Neural cell (in vitro differentiated cells): ENCODE data around the gene ZC3HAV1. TPM values are rescaled to one million over a fixed set of nuclear protein-coding genes. Genes with fewer than 3 reads are reported as not detected.

Experiments used
- H2AFZ ChIP-seq: fragments of 200-600, 300-800 bp; sonication (generic), shearing (Covaris generic); 2 replicates; pipeline ENCODE4 v1.6.0; 2014; ENCODE audit warnings: low read depth, mild to moderate bottlenecking, antibody characterized with exemption, low read length, moderate library complexity
- H3F3A ChIP-seq: fragments of 200-600 bp; shearing (Covaris generic); 2 replicates; pipeline ENCODE4 v1.6.1; 2016; ENCODE audit warnings: mild to moderate bottlenecking, moderate library complexity, mixed read lengths, antibody characterized with exemption, low read length; ENCODE audit not compliant: insufficient read depth, poor library complexity, severe bottlenecking
- H3K27ac ChIP-seq: fragments of 200-600, 300-800 bp; sonication (generic), shearing (Covaris generic); 2 replicates; pipeline ENCODE4 v1.5.1; 2014; ENCODE audit warnings: mild to moderate bottlenecking, low read length, moderate library complexity
- H3K27me3 ChIP-seq: fragments of 300-800, 200-600 bp; sonication (generic), shearing (Covaris generic); 2 replicates; pipeline ENCODE4 v1.6.0; 2014; ENCODE audit warnings: mild to moderate bottlenecking, low read depth, low read length, moderate library complexity; ENCODE audit not compliant: insufficient read depth
- H3K36me3 ChIP-seq: fragments of 300-800, 200-600 bp; sonication (generic), shearing (Covaris generic); 2 replicates; pipeline ENCODE4 v1.5.1; 2014; ENCODE audit warnings: mild to moderate bottlenecking, antibody characterized with exemption, low read length, moderate library complexity; ENCODE audit not compliant: insufficient read depth
- H3K4me2 ChIP-seq: fragments of 300-800, 200-600 bp; sonication (generic), shearing (Covaris generic); 2 replicates; pipeline ENCODE4 v1.6.0; 2014; ENCODE audit warnings: mild to moderate bottlenecking, low read length
- H3K4me3 ChIP-seq: fragments of 300-800, 200-600 bp; sonication (generic), shearing (Covaris generic); 2 replicates; pipeline ENCODE4 v1.5.1; 2014; ENCODE audit warnings: mild to moderate bottlenecking, low read length, moderate library complexity
- H3K79me2 ChIP-seq: fragments of 200-600 bp; shearing (Covaris generic); replicated peaks from 2 replicates; pipeline ENCODE4 v1.6.0; 2014; ENCODE audit warnings: mild to moderate bottlenecking, low read length, moderate library complexity; ENCODE audit not compliant: insufficient read depth
- H3K9ac ChIP-seq: fragments of 300-800, 200-600 bp; sonication (generic), shearing (Covaris generic); 2 replicates; pipeline ENCODE4 v1.6.1; 2016; ENCODE audit warnings: mild to moderate bottlenecking, low read length, mixed read lengths
- H3K9me2 ChIP-seq: fragments of 200-600 bp; shearing (Covaris generic); 2 replicates; pipeline ENCODE4 v1.6.1; 2016; ENCODE audit warnings: mild to moderate bottlenecking, low read length, mixed read lengths; ENCODE audit not compliant: insufficient read depth
- H3K9me3 ChIP-seq: fragments of 200-600, 300-800 bp; sonication (generic), shearing (Covaris generic); 2 replicates; pipeline ENCODE4 v1.6.1; 2016; ENCODE audit warnings: mild to moderate bottlenecking, mixed run types, low read length, moderate library complexity, mixed read lengths
- H4K20me1 ChIP-seq: fragments of 200-600 bp; shearing (Covaris generic); 2 replicates; pipeline ENCODE4 v1.6.1; 2016; ENCODE audit warnings: mild to moderate bottlenecking, mixed run types; ENCODE audit not compliant: insufficient read depth
- EP300 ChIP-seq: fragments of 450-650 bp; conservative IDR thresholded peaks from 2 replicates; pipeline ENCODE4 v1.6.1; 2014; ENCODE audit warnings: antibody characterized with exemption, mild to moderate bottlenecking, moderate library complexity; ENCODE audit not compliant: poor library complexity, severe bottlenecking
- EZH2 ChIP-seq: fragments of 200-600, 300-800 bp; shearing (Covaris generic), sonication (generic); IDR thresholded peaks from 2 replicates; pipeline ENCODE4 v1.6.1; 2014; ENCODE audit warnings: antibody characterized with exemption, low read length, borderline replicate concordance, mild to moderate bottlenecking; ENCODE audit not compliant: insufficient read depth, poor library complexity, severe bottlenecking
- MXI1 ChIP-seq: fragments of 450-650 bp; conservative IDR thresholded peaks from 2 replicates; pipeline ENCODE4 v1.6.1; 2014; ENCODE audit warnings: antibody characterized with exemption, mild to moderate bottlenecking; ENCODE audit not compliant: poor library complexity, severe bottlenecking
- POLR2AphosphoS5 ChIP-seq: IDR thresholded peaks from 2 replicates; pipeline ENCODE4 v1.6.1; 2012
- RAD21 ChIP-seq: fragments of 450-650 bp; conservative IDR thresholded peaks from 2 replicates; pipeline ENCODE4 v1.6.1; 2014; ENCODE audit warnings: antibody characterized with exemption, mild to moderate bottlenecking, moderate library complexity
- SMC3 ChIP-seq: fragments of 450-650 bp; conservative IDR thresholded peaks from 2 replicates; pipeline ENCODE4 v1.6.1; 2014; ENCODE audit warnings: antibody characterized with exemption, mild to moderate bottlenecking, moderate library complexity; ENCODE audit not compliant: poor library complexity
- TAF1 ChIP-seq: IDR thresholded peaks from 2 replicates; pipeline ENCODE4 v1.6.1; 2012; ENCODE audit warnings: low read depth
- polyA plus RNA-seq: library from polyadenylated mRNA; depleted of rRNA; stranded (reverse); fragments of >200 nt; gene quantifications from 2 replicates; pipeline ENCODE4 v1.2.3, GENCODE V29; 2014
- TF ChIP-seq, protein P1 (sequence below): IDR thresholded peaks from 2 replicates; pipeline ENCODE4 v1.6.1; 2012; ENCODE audit warnings: borderline replicate concordance
- TF ChIP-seq, protein P2 (sequence below): fragments of 450-650 bp; IDR thresholded peaks from 2 replicates; pipeline ENCODE4 v1.5.1; 2014; ENCODE audit warnings: antibody characterized with exemption, mild to moderate bottlenecking, moderate library complexity; ENCODE audit not compliant: poor library complexity, severe bottlenecking

The ZC3HAV1 gene
- polyA plus RNA-seq, 1 donor from 2014 or later = 0.16 TPM

DNA sequence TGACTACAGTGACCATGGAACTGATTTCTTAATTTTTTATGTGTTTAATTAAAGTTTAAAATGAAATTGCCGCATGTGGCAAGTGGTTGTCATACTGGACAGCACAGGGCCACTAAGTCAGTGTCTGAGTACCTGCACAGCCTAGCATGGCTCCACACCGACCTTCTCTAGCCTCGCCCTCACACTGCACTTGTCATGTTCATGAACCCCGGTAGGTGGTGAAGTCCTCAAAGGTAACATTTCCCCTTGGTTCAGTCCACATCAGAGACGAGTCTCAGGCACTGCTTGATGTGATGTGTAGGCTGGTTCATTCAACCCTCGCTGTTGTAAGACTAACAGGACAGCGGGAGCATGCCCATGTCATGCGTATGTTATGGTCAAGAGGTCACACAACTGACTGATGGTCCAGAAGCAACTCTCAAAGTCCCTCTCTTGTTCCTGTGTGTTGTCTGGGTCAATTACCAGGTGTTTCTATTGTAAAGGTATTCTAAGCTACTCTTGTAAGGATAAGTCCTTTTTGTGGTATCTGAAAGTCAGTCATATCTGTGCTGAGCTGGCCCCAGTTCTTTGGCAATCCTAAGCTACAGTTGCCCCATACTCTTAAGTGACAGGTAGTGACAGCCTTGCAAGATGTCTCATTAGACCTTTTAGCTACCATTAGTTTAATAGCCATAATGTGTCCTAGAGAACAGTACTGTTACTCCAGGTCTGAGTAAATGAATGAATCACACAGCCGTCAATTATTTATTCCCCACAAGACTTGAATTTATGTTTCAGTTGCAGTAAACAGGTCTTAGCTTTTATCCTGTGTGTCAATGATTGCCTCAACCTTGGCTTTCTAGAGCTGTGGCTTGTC lies 40.7 kb downstream of the ZC3HAV1 start:
- no peaks in the 10 kb centered on the region for H3F3A ChIP-seq
- H3K36me3 ChIP-seq = no peaks in the 10 kb centered on the region
- H3K9me2 ChIP-seq = no peaks in the 10 kb centered on the region
- no peak overlapping the region for H3K4me3 ChIP-seq
- no peaks in the 10 kb centered on the region for H3K27me3 ChIP-seq
- H3K9me3 ChIP-seq = no peaks in the 10 kb centered on the region
- H3K27ac ChIP-seq = no peak overlapping the region
- TF ChIP-seq EP300 = peak; percentile 13
- TF ChIP-seq POLR2AphosphoS5 = peak; percentile 20
- TF ChIP-seq TAF1 = no peak
- TF ChIP-seq, protein P1, sequence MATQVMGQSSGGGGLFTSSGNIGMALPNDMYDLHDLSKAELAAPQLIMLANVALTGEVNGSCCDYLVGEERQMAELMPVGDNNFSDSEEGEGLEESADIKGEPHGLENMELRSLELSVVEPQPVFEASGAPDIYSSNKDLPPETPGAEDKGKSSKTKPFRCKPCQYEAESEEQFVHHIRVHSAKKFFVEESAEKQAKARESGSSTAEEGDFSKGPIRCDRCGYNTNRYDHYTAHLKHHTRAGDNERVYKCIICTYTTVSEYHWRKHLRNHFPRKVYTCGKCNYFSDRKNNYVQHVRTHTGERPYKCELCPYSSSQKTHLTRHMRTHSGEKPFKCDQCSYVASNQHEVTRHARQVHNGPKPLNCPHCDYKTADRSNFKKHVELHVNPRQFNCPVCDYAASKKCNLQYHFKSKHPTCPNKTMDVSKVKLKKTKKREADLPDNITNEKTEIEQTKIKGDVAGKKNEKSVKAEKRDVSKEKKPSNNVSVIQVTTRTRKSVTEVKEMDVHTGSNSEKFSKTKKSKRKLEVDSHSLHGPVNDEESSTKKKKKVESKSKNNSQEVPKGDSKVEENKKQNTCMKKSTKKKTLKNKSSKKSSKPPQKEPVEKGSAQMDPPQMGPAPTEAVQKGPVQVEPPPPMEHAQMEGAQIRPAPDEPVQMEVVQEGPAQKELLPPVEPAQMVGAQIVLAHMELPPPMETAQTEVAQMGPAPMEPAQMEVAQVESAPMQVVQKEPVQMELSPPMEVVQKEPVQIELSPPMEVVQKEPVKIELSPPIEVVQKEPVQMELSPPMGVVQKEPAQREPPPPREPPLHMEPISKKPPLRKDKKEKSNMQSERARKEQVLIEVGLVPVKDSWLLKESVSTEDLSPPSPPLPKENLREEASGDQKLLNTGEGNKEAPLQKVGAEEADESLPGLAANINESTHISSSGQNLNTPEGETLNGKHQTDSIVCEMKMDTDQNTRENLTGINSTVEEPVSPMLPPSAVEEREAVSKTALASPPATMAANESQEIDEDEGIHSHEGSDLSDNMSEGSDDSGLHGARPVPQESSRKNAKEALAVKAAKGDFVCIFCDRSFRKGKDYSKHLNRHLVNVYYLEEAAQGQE = no peak
- no peak for TF ChIP-seq SMC3
- no peaks in the 10 kb centered on the region for H4K20me1 ChIP-seq
- H2AFZ ChIP-seq = no peak overlapping the region
- no peaks in the 10 kb centered on the region for H3K79me2 ChIP-seq
- no peak overlapping the region for H3K9ac ChIP-seq
- H3K4me2 ChIP-seq = no peak overlapping the region

DNA sequence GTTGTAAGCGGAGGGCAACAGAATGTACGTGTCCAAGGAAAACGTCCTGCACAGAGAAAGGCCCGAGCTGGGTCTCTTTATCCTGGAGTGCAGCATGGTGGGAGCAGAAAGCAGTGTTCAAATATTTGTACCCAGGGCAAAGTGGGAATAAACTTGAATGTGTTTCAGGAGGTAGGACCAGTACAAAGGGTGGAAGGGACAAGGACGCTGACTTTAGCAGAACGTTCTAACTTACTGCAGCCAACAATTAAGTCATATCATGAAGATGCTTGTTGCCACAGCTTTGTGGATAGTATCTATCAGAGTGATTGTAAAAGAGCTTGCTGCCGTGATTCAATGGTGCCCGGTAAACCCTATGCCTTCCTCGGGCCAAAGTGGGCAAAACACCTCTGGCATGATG lies 43.2 kb downstream of the ZC3HAV1 start:
- no peaks in the 10 kb centered on the region for H3K27me3 ChIP-seq
- H3F3A ChIP-seq = no peaks in the 10 kb centered on the region
- no peaks in the 10 kb centered on the region for H4K20me1 ChIP-seq
- no peaks in the 10 kb centered on the region for H3K36me3 ChIP-seq
- no peaks in the 10 kb centered on the region for H3K79me2 ChIP-seq
- no peak overlapping the region for H3K27ac ChIP-seq
- H3K9me3 ChIP-seq = no peaks in the 10 kb centered on the region
- no peaks in the 10 kb centered on the region for H3K9me2 ChIP-seq
- TF ChIP-seq, protein P2, sequence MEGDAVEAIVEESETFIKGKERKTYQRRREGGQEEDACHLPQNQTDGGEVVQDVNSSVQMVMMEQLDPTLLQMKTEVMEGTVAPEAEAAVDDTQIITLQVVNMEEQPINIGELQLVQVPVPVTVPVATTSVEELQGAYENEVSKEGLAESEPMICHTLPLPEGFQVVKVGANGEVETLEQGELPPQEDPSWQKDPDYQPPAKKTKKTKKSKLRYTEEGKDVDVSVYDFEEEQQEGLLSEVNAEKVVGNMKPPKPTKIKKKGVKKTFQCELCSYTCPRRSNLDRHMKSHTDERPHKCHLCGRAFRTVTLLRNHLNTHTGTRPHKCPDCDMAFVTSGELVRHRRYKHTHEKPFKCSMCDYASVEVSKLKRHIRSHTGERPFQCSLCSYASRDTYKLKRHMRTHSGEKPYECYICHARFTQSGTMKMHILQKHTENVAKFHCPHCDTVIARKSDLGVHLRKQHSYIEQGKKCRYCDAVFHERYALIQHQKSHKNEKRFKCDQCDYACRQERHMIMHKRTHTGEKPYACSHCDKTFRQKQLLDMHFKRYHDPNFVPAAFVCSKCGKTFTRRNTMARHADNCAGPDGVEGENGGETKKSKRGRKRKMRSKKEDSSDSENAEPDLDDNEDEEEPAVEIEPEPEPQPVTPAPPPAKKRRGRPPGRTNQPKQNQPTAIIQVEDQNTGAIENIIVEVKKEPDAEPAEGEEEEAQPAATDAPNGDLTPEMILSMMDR = no peak
- no peak for TF ChIP-seq EP300
- TF ChIP-seq, protein P1 = no peak
- TF ChIP-seq EZH2 = no peak
- no peak for TF ChIP-seq SMC3
- no peak for TF ChIP-seq TAF1
- no peak for TF ChIP-seq POLR2AphosphoS5
- TF ChIP-seq MXI1 = no peak
- TF ChIP-seq RAD21 = no peak
- no peak overlapping the region for H3K9ac ChIP-seq
- H3K4me3 ChIP-seq = no peak overlapping the region
- no peak overlapping the region for H3K4me2 ChIP-seq
- H2AFZ ChIP-seq = no peak overlapping the region
